Suprapubic skin (tissue), 4 donors: ENCODE data around the gene OSBPL6. TPM values are rescaled to one million over a fixed set of nuclear protein-coding genes. Genes with fewer than 3 reads are reported as not detected.

Experiments
- DNase-seq, 2 donors: peaks; one replicate each; pipeline ENCODE4 v3.0.0-alpha.2; 2019; ENCODE audit warnings: low spot score in 2 of 2
- H3K27ac ChIP-seq: fragments of 200-600 bp; sonication (generic); one replicate; pipeline ENCODE4 v1.5.1; 2019
- H3K27me3 ChIP-seq: fragments of 200-600 bp; sonication (generic); one replicate; pipeline ENCODE4 v1.5.1; 2019
- H3K36me3 ChIP-seq: fragments of 200-600 bp; sonication (generic); one replicate; pipeline ENCODE4 v1.5.1; 2019
- H3K4me1 ChIP-seq: fragments of 200-600 bp; sonication (generic); one replicate; pipeline ENCODE4 v1.5.1; 2019
- H3K4me3 ChIP-seq: fragments of 200-600 bp; sonication (generic); one replicate; pipeline ENCODE4 v1.5.1; 2019; ENCODE audit warnings: mild to moderate bottlenecking
- H3K9me3 ChIP-seq: fragments of 200-600 bp; sonication (generic); one replicate; pipeline ENCODE4 v1.5.1; 2019
- EP300 ChIP-seq: sonication (generic); formaldehyde crosslinking; IDR thresholded peaks from one replicate; pipeline ENCODE4 v1.6.1; 2017; ENCODE audit warnings: antibody characterized with exemption
- POLR2A ChIP-seq, 2 donors: fragments of 450-650 bp; IDR thresholded peaks; one replicate each; pipeline ENCODE4 v1.6.1; 2017; ENCODE audit warnings: antibody characterized with exemption in 2 of 2, mild to moderate bottlenecking in 2 of 2, moderate library complexity in 2 of 2
- POLR2AphosphoS5 ChIP-seq, 3 donors: sonication (generic); formaldehyde crosslinking; IDR thresholded peaks; one replicate each; pipeline ENCODE4 v1.6.1; 2017; ENCODE audit warnings: antibody characterized with exemption in 3 of 3
- WGBS: methylation state at CpG from one replicate; pipeline ENCODE4 v1.1.5; 2018; 5-methylcytosine and 5-hydroxymethylcytosine counted together
- total RNA-seq, 4 donors: library from RNA; depleted of rRNA; stranded (reverse); fragments of >200 nt; gene quantifications; one replicate each; pipeline ENCODE4 v1.1.0, GENCODE V29; 2016
- TF ChIP-seq, protein P1 (sequence below), 2 donors: fragments of 200-600 bp in 1 of 2; fragments of 450-650 bp in 1 of 2; sonication (generic) in 1 of 2; IDR thresholded peaks; one replicate each; pipeline ENCODE4 v1.5.1; 2016 to 2019; ENCODE audit warnings: antibody characterized with exemption in 2 of 2, mild to moderate bottlenecking in 1 of 2, moderate library complexity in 1 of 2

The OSBPL6 gene
- total RNA-seq, 4 donors from 2014 or later, result 19.5 to 30.9 (median 23.9) TPM

- 81% methylated on average over 8 of the region's 8 CpGs for WGBS
Measured at GRCh38 chr2:178330175-178331017, 136.1 kb downstream of the OSBPL6 start.

DNA sequence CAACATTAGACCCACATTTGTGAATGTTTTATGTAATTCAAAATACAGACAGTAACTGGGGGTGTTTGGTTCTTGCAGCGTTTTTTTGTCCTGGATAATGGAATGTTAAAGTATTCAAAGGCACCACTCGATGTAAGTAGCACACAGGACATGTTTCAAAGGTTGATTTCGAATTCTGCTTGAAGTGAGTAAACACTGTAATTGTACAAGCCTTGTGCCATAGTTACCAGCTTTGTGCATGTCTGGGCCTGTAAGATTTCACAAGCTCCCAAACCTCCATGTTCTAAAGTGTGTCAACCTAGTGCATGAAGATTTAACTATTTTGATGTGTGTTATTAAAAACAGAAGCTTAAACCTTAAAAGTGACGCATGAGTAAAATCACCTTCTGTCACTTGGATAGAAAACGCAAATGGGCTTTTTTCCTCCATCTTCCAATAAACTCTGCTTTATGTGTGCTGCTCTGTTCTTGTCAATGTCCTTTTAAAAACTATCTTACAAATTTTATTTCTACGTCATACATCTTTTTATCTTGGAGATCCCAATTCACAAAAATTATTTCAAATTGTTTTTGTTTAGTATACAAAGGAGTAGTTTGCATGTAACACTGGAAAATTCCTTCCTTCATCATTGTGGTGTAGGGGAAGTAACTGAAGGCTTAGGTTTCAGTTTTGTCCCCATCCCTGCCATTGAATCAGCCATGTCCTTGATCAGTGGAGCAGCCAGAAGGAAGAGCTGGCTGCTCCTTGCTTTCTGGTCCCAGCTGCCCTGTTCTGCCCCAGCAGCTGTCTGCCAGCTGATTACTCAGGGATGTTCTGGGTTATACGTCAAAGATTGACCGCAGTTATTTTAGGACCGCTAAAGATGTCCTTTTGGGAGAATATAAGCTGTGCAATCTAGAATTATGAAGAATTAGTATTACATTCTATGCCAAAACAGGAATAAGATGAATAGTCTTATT lies 137.4 kb downstream of the OSBPL6 start:
- DNase-seq, result no peak
- Histone ChIP-seq H3K4me3 (no peak overlapping the region), H3K27ac (peak overlapping the region; percentile 61), H3K36me3 (peaks cover 6% of the 10 kb centered on the region), H3K27me3 (no peaks in the 10 kb centered on the region), H3K4me1 (peaks cover 3% of the 10 kb centered on the region), H3K9me3 (no peaks in the 10 kb centered on the region)
- TF ChIP-seq, protein P1, sequence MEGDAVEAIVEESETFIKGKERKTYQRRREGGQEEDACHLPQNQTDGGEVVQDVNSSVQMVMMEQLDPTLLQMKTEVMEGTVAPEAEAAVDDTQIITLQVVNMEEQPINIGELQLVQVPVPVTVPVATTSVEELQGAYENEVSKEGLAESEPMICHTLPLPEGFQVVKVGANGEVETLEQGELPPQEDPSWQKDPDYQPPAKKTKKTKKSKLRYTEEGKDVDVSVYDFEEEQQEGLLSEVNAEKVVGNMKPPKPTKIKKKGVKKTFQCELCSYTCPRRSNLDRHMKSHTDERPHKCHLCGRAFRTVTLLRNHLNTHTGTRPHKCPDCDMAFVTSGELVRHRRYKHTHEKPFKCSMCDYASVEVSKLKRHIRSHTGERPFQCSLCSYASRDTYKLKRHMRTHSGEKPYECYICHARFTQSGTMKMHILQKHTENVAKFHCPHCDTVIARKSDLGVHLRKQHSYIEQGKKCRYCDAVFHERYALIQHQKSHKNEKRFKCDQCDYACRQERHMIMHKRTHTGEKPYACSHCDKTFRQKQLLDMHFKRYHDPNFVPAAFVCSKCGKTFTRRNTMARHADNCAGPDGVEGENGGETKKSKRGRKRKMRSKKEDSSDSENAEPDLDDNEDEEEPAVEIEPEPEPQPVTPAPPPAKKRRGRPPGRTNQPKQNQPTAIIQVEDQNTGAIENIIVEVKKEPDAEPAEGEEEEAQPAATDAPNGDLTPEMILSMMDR (IDR thresholded peaks at IDR 0.05), result no peak
- peak in 1 of 3 donors; percentile 57 for TF ChIP-seq POLR2AphosphoS5 (IDR thresholded peaks at IDR 0.05)
- 81% methylated on average over 9 of the region's 9 CpGs for WGBS

More at GRCh38 chr2:178330175-178331017, 136.1 kb downstream of the OSBPL6 start:
- Histone ChIP-seq H3K4me1 (peaks cover 3% of the 10 kb centered on the region), H3K27me3 (no peaks in the 10 kb centered on the region), H3K9me3 (no peaks in the 10 kb centered on the region), H3K36me3 (no peaks in the 10 kb centered on the region), H3K27ac (no peak overlapping the region), H3K4me3 (no peak overlapping the region)
- no peak for DNase-seq
- TF ChIP-seq, protein P1 (IDR thresholded peaks at IDR 0.05), result no peak
- TF ChIP-seq EP300, result no peak

DNA sequence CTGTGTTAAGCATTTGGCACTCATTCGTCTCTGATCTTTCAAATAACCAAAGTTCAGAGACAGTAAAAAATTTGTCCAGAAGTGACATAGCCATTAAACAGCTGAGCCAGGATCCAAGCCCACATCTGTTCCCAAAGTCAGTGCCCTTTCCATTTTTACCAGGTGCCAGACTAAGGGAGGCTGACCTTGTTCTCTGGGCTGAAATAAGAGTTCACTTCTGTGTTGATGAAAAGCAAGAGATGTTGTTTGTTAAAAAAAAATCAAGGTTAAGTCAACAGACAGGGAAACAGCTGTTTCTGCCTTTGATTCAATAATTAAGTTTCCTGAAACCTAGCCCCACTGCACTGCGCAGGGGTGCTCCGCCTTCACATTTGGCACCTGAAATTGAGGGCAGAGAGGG lies 139.5 kb downstream of the OSBPL6 start:
- Histone ChIP-seq H3K9me3 (no peaks in the 10 kb centered on the region), H3K4me3 (no peak overlapping the region), H3K36me3 (peaks cover 8% of the 10 kb centered on the region), H3K4me1 (peaks cover 3% of the 10 kb centered on the region), H3K27ac (no peak overlapping the region), H3K27me3 (no peaks in the 10 kb centered on the region)
- WGBS, result 75% methylated on average over 3 of the region's 3 CpGs
- TF ChIP-seq POLR2A (IDR thresholded peaks at IDR 0.05), result no peak
- no peak for TF ChIP-seq POLR2AphosphoS5 (IDR thresholded peaks at IDR 0.05)
- TF ChIP-seq, protein P1 (IDR thresholded peaks at IDR 0.05), result no peak
- no peak for DNase-seq

DNA sequence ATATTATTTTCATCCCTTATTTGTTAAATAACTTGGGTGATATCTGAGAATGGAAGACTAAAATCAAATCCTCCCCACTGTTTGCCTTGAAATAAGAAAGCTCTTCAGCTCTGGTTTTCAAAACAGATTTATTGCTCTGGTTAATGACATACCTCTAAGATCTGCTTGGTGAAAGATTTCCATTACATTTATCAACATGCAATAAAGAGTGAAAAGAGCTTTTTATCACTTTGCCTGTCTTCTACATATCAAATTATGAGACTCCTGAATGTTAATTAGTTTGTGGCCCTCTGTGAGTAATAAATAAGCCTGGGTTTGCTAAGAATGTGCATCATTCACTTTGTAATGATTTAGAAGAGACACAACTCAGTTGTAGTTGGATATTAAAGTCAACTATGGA lies 140.9 kb downstream of the OSBPL6 start:
- Histone ChIP-seq H3K4me3 (no peak overlapping the region), H3K27ac (no peak overlapping the region), H3K9me3 (no peaks in the 10 kb centered on the region), H3K4me1 (peaks cover 3% of the 10 kb centered on the region), H3K27me3 (no peaks in the 10 kb centered on the region), H3K36me3 (peaks cover 8% of the 10 kb centered on the region)
- DNase-seq, result no peak
- no peak for TF ChIP-seq POLR2AphosphoS5 (IDR thresholded peaks at IDR 0.05)
- TF ChIP-seq, protein P1 (IDR thresholded peaks at IDR 0.05), result no peak
- TF ChIP-seq POLR2A (IDR thresholded peaks at IDR 0.05), result no peak
- no peak for TF ChIP-seq EP300

DNA sequence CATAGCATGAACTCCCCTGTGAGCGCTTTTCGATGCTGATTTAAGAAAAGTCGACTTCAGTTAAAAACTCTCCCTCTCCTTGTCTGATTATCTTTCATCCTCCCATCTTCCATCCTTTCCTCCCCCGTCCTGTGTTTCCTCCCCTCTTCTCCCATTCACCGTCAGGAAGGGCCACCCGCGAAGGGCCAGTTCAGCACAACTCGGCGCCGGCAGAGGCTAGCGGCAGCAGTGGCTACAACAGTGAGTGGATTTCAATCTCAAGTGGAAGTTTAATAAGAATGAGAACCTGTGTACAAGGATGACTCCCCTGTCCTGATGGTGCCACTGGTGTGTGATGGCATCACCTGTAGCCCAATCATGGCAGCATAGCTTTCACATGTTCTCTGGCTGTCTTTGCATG lies 149.8 kb downstream of the OSBPL6 start:
- no peaks in the 10 kb centered on the region for H3K4me1 ChIP-seq
- no peak for DNase-seq
- no peaks in the 10 kb centered on the region for H3K9me3 ChIP-seq
- WGBS, result 93% methylated on average over 11 of the region's 11 CpGs
- no peak overlapping the region for H3K27ac ChIP-seq
- H3K36me3 ChIP-seq, result no peaks in the 10 kb centered on the region
- no peaks in the 10 kb centered on the region for H3K27me3 ChIP-seq
- no peak overlapping the region for H3K4me3 ChIP-seq
- TF ChIP-seq, protein P1 (IDR thresholded peaks at IDR 0.05), result no peak
- TF ChIP-seq POLR2AphosphoS5 (IDR thresholded peaks at IDR 0.05), result no peak
- no peak for TF ChIP-seq EP300
- TF ChIP-seq POLR2A (IDR thresholded peaks at IDR 0.05), result no peak
